ENCODE measurements around the gene PSMD11. TPM values are rescaled to one million over a fixed set of nuclear protein-coding genes. Genes with fewer than 3 reads are reported as not detected.

Gene PSMD11
- total and polyA plus RNA-seq, 2 of the 13 experiments (the other 11 are each of a cell fraction or from before 2014, with no cell fraction given): 69.8 to 152 TPM

DNA sequence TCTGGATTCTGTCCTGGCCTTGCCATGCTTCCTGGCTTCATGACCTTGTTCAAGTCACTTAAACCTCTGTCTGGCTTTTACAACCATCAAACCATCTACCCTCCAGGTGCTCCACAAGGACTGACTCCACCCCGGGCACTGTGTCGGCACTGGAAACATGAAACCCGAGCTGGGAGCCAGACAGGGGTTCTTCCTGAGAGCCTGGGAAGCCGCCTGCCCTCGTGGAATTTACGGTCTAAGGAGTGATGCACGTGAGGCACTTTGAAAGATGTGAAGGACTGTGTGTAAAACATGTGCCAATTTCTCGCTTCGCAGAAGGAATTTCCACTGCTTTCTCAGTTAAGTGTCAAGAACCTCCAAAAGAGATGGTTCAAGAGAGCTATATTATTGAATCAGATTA lies 54.1 kb downstream of the PSMD11 start:
- no TSS peak for BruUV-seq (replicated peaks)
- no peak overlapping the region for H3K4me2 ChIP-seq (ENCODE audit: low read depth, low read length)
- intact Hi-C loops (cut with micrococcal nuclease; ENCODE audit: unreplicated experiment): no loop called here
- H3K4me1 ChIP-seq (ENCODE audit: insufficient read depth, low read length): peaks cover 25% of the 10 kb centered on the region
- no peak for TF ChIP-seq ZNF451 (CRISPR knock-in tag; IDR thresholded peaks at IDR 0.05)
- ChIA-PET CTCF (ENCODE audit: low intra/inter-chr PET ratio, low total read pairs) (no interaction called here), POLR2A (no interaction called here)
- H2AFZ ChIP-seq (ENCODE audit: low read length): no peak overlapping the region
- DNase-seq (ENCODE audit: low spot score) (no peak), ATAC-seq (no peak), FAIRE-seq (no peak)
- no peaks in the 10 kb centered on the region for H3K36me3 ChIP-seq (replicated peaks in 1 of 2; ENCODE audit: control insufficient read depth in 1 of 2, insufficient read depth in 2 of 2, low read length in 2 of 2)
- WGBS (ENCODE audit: low lambda C conversion rate): 59% methylated on average over 9 of the region's 9 CpGs
- no peaks in the 10 kb centered on the region for H3K27me3 ChIP-seq (ENCODE audit: control insufficient read depth in 1 of 2, insufficient read depth in 2 of 2, low read length in 2 of 2)
- H3K4me3 ChIP-seq (replicated peaks in 1 of 3; ENCODE audit: insufficient read depth in 1 of 3, low read depth in 2 of 3, low read length in 3 of 3): no peak overlapping the region
- H3K27ac ChIP-seq (ENCODE audit: extremely low read length, insufficient read depth, low read length): no peak overlapping the region
- no peaks in the 10 kb centered on the region for H4K20me1 ChIP-seq (ENCODE audit: insufficient read depth, low read length)
- no peaks in the 10 kb centered on the region for H3K9me3 ChIP-seq (ENCODE audit: low read length)
- in situ Hi-C loops (cut with HindIII; ENCODE audit: extremely low pct_ligation_motif_present, low pct_unique_long_range_greater_than_20kb): no loop called here
- no peak overlapping the region for H3K9ac ChIP-seq (ENCODE audit: insufficient read depth, low read depth, low read length)
- no peaks in the 10 kb centered on the region for H3K79me2 ChIP-seq (ENCODE audit: insufficient read depth, low read length)

DNA sequence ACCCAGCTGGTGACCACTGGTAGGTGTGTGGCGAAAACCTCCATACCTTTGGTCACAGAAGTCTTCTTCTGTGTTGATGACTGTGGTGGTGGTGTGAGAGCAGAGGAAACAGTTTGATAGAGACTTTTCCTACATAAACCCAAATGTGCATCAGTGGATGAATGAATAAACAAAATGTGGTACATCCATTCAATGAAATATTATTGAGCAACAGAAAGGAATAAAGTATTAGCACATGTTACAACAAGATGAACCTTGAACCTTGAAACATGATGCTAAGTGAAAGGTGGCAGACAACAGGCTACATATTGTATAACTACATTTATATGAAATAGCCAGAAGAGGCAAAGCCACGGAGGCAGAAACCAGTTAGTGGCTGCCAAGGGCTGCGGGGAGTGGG lies 57.7 kb downstream of the PSMD11 start:
- Histone ChIP-seq H3K4me3 (replicated peaks in 1 of 3; ENCODE audit: insufficient read depth in 1 of 3, low read depth in 2 of 3, low read length in 3 of 3) (no peak overlapping the region), H3K36me3 (replicated peaks in 1 of 2; ENCODE audit: control insufficient read depth in 1 of 2, insufficient read depth in 2 of 2, low read length in 2 of 2) (no peaks in the 10 kb centered on the region), H3K27me3 (ENCODE audit: control insufficient read depth in 1 of 2, insufficient read depth in 2 of 2, low read length in 2 of 2) (no peaks in the 10 kb centered on the region), H4K20me1 (ENCODE audit: insufficient read depth, low read length) (no peaks in the 10 kb centered on the region), H3K79me2 (ENCODE audit: insufficient read depth, low read length) (no peaks in the 10 kb centered on the region), H3K9me3 (ENCODE audit: low read length) (no peaks in the 10 kb centered on the region), H3K4me1 (ENCODE audit: insufficient read depth, low read length) (peaks cover 23% of the 10 kb centered on the region), H3K9ac (ENCODE audit: insufficient read depth, low read depth, low read length) (no peak overlapping the region), H3K27ac (ENCODE audit: extremely low read length, insufficient read depth, low read length) (no peak overlapping the region), H3K4me2 (ENCODE audit: low read depth, low read length) (no peak overlapping the region), H2AFZ (ENCODE audit: low read length) (no peak overlapping the region)
- ChIA-PET CTCF (ENCODE audit: low intra/inter-chr PET ratio, low total read pairs) (no interaction called here), POLR2A (no interaction called here)
- no peak for FAIRE-seq
- no TSS peak for BruUV-seq (replicated peaks)
- in situ Hi-C loops (cut with HindIII; ENCODE audit: extremely low pct_ligation_motif_present, low pct_unique_long_range_greater_than_20kb) (no loop called here), intact Hi-C loops (cut with micrococcal nuclease; ENCODE audit: unreplicated experiment) (no loop called here)
- TF ChIP-seq CEBPB (IDR thresholded peaks at IDR 0.05; ENCODE audit: borderline replicate concordance, low read depth, low read length) (peak; percentile 45; the same call in 1 of the 2 replicates), ZNF546 (CRISPR knock-in tag; conservative IDR thresholded peaks at IDR 0.05) (no peak), SRSF4 (IDR thresholded peaks at IDR 0.05; ENCODE audit: low read depth, low read length, poor library complexity, severe bottlenecking) (no peak), RARG (CRISPR knock-in tag; IDR thresholded peaks at IDR 0.05; ENCODE audit: low read depth) (no peak), ZNF510 (CRISPR knock-in tag; IDR thresholded peaks at IDR 0.05; ENCODE audit: low read depth) (no peak), CREB1 (IDR thresholded peaks at IDR 0.05) (no peak), CREB1 (CRISPR knock-in tag; IDR thresholded peaks at IDR 0.05) (no peak), ARID3A (IDR thresholded peaks at IDR 0.05; ENCODE audit: low read depth, low read length) (peak; percentile 71; the same call in 1 of the 2 replicates), HNF4A (CRISPR knock-in tag; IDR thresholded peaks at IDR 0.05) (peak; percentile 47; the same call in 1 of the 2 replicates), SMAD9 (CRISPR knock-in tag; IDR thresholded peaks at IDR 0.05) (no peak)
- 87% methylated on average over 3 of the region's 3 CpGs for WGBS (ENCODE audit: low lambda C conversion rate)
- ATAC-seq: no peak
- DNase-seq (ENCODE audit: low spot score): peak; percentile 24
